Thyroid gland (tissue), 4 donors: Measurements from ENCODE around the gene PAX3. TPM values are rescaled to one million over a fixed set of nuclear protein-coding genes. Genes with fewer than 3 reads are reported as not detected.

Source experiments
- DNase-seq, 2 donors: peaks; one replicate each; pipeline ENCODE4 v3.0.0-alpha.2; 2019
- H3K27ac ChIP-seq, 3 donors: fragments of 200-600 bp; sonication (generic); 1 replicate in 2 of 3; 2 replicates in 1 of 3; pipeline ENCODE4 v1.5.1; 2016 to 2019; ENCODE audit warnings: mild to moderate bottlenecking in 1 of 3, moderate library complexity in 1 of 3
- H3K27me3 ChIP-seq: fragments of 200-600 bp; sonication (generic); one replicate; pipeline ENCODE4 v1.5.1; 2019
- H3K36me3 ChIP-seq, 2 donors: fragments of 200-600 bp; sonication (generic); one replicate each; pipeline ENCODE4 v1.5.1; 2016 to 2019
- H3K4me1 ChIP-seq, 2 donors: fragments of 200-600 bp; sonication (generic); one replicate each; pipeline ENCODE4 v1.5.1; 2017 to 2019
- H3K4me3 ChIP-seq, 3 donors: fragments of 200-600 bp; sonication (generic); replicated peaks in 1 of 3; 1 replicate in 2 of 3; 2 replicates in 1 of 3; pipeline ENCODE4 v1.5.1; 2016; ENCODE audit warnings: mild to moderate bottlenecking in 1 of 3
- H3K9me3 ChIP-seq: fragments of 200-600 bp; sonication (generic); one replicate; pipeline ENCODE4 v1.5.1; 2017
- CTCF ChIP-seq, 6 experiments: fragments of 200-600 bp in 3 of 6; fragments of 450-650 bp in 3 of 6; sonication (generic) in 3 of 6; IDR thresholded peaks; one replicate each; pipeline ENCODE4 v1.5.1; 2016 to 2019; ENCODE audit warnings: antibody characterized with exemption in 6 of 6, mild to moderate bottlenecking in 2 of 6, inconsistent platforms in 1 of 6, moderate library complexity in 1 of 6
- POLR2A ChIP-seq, 2 donors: fragments of 450-650 bp; IDR thresholded peaks; one replicate each; pipeline ENCODE4 v1.6.1; 2017; ENCODE audit warnings: antibody characterized with exemption in 2 of 2, mild to moderate bottlenecking in 2 of 2, moderate library complexity in 1 of 2
- WGBS, 2 donors: methylation state at CpG; one replicate each; pipeline ENCODE4 v1.1.5; 2017; 5-methylcytosine and 5-hydroxymethylcytosine counted together
- intact Hi-C: fragments of 100-400 bp; cut with DNase I; formaldehyde crosslinking; loops from one replicate; pipeline ENCODE4 v1.15.1; 2023
- total RNA-seq, 4 donors: library from RNA; depleted of rRNA; stranded (reverse); fragments of >200 nt; gene quantifications; one replicate each; pipeline ENCODE4 v1.2.3, GENCODE V29; 2016

PAX3 gene
- total RNA-seq, 4 donors from 2014 or later = not detected

- WGBS, 2 donors = 9 to 10% methylated on average over 38 of the region's 38 CpGs
- H3K4me1 ChIP-seq = peaks cover 17 to 31% of the 10 kb centered on the region in 2 donors
- TF ChIP-seq POLR2A (IDR thresholded peaks at IDR 0.05) (no peak), CTCF (IDR thresholded peaks at IDR 0.05) (no peak)
- DNase-seq = no peak
- H3K27me3 ChIP-seq = peaks cover 93% of the 10 kb centered on the region
- H3K36me3 ChIP-seq = no peaks in the 10 kb centered on the region
- H3K4me3 ChIP-seq = no peak overlapping the region
- H3K9me3 ChIP-seq = no peaks in the 10 kb centered on the region
- H3K27ac ChIP-seq = no peak overlapping the region
- intact Hi-C loops = no loop called here
These were observed 5.3 kb upstream of the PAX3 start for GRCh38 chr2:222303828-222304736.

- no peak for DNase-seq
These were observed 4.4 kb upstream of the PAX3 start for GRCh38 chr2:222303045-222303827.

GRCh38 chr2:222302178-222303018, 3.6 kb upstream of the PAX3 start:
- H3K27me3 ChIP-seq = peaks cover 95% of the 10 kb centered on the region
- no peaks in the 10 kb centered on the region for H3K9me3 ChIP-seq
- TF ChIP-seq POLR2A (IDR thresholded peaks at IDR 0.05) (no peak), CTCF (IDR thresholded peaks at IDR 0.05) (no peak)
- no peaks in the 10 kb centered on the region for H3K36me3 ChIP-seq
- intact Hi-C loops = no loop called here
- peaks cover 24 to 43% of the 10 kb centered on the region in 2 donors for H3K4me1 ChIP-seq
- 6 to 7% methylated on average over 32 to 38 of the region's 39 CpGs for WGBS, 2 donors
- H3K4me3 ChIP-seq = no peak overlapping the region
- DNase-seq = peak; percentile 52 to 68
- H3K27ac ChIP-seq = no peak overlapping the region

More at GRCh38 chr2:222303045-222303827, 4.4 kb upstream of the PAX3 start:
- no peaks in the 10 kb centered on the region for H3K9me3 ChIP-seq
- H3K27ac ChIP-seq = no peak overlapping the region
- H3K27me3 ChIP-seq = peaks cover 94% of the 10 kb centered on the region
- WGBS, 2 donors = 12 to 14% methylated on average over 24 of the region's 24 CpGs
- H3K4me3 ChIP-seq = no peak overlapping the region
- intact Hi-C loops = no loop called here
- peaks cover 24 to 39% of the 10 kb centered on the region in 2 donors for H3K4me1 ChIP-seq
- no peak for TF ChIP-seq POLR2A (IDR thresholded peaks at IDR 0.05)
- no peak for TF ChIP-seq CTCF (IDR thresholded peaks at IDR 0.05)
- no peaks in the 10 kb centered on the region for H3K36me3 ChIP-seq

- Histone ChIP-seq H3K27ac (no peak overlapping the region), H3K36me3 (no peaks in the 10 kb centered on the region), H3K9me3 (no peaks in the 10 kb centered on the region), H3K27me3 (peaks cover 95% of the 10 kb centered on the region), H3K4me3 (no peak overlapping the region), H3K4me1 (peaks cover 24 to 39% of the 10 kb centered on the region in 2 donors)
- DNase-seq = no peak
- intact Hi-C loops = no loop called here
- TF ChIP-seq CTCF (IDR thresholded peaks at IDR 0.05) (no peak), POLR2A (IDR thresholded peaks at IDR 0.05) (no peak)
- 5% methylated on average over 16 of the region's 16 CpGs for WGBS, 2 donors
These were observed 3.0 kb upstream of the PAX3 start for GRCh38 chr2:222301796-222302118.
